Caco-2 (cell line): ENCODE measurements around the gene UTP14A. TPM values are rescaled to one million over a fixed set of nuclear protein-coding genes. Genes with fewer than 3 reads are reported as not detected.

ENCODE experiments used
- BruUV-seq: library from RNA; stranded (reverse); fragments of 400-500 nt; replicated peaks from 2 replicates; lab custom pipeline; 2021; lab: Mats Ljungman, UMichigan
- CTCF ChIA-PET: fragments of 300-600 bp; sonication (Branson Sonifier 250); formaldehyde crosslinking; loops from one replicate; lab custom pipeline; 2022; ENCODE audit warnings: antibody characterized with exemption; lab: Charles Lee
- POLR2A ChIA-PET: fragments of 300-600 bp; sonication (Branson Sonifier 250); formaldehyde crosslinking; loops from one replicate; lab custom pipeline; 2022; ENCODE audit warnings: antibody characterized with exemption; lab: Charles Lee
- DNase-seq, 2 experiments: peaks; one replicate each; pipeline versions ENCODE4 v3.0.0 to v3.0.0-alpha.2; 2020 to 2022
- H3K27me3 ChIP-seq: replicated peaks from 2 replicates; pipeline ENCODE4 v1.6.0; 2011; ENCODE audit warnings: low read length; ENCODE audit not compliant: control insufficient read depth, insufficient read depth
- H3K36me3 ChIP-seq: 2 replicates; pipeline ENCODE4 v1.5.1; 2011; ENCODE audit warnings: low read length; ENCODE audit not compliant: control insufficient read depth, insufficient read depth
- H3K4me1 ChIP-seq: fragments of 250-450 bp; sonication (Bioruptor Pico); 2 replicates; pipeline ENCODE4 v1.5.1; 2020; ENCODE audit warnings: mild to moderate bottlenecking
- H3K4me3 ChIP-seq: 2 replicates; pipeline ENCODE4 v1.5.1; 2011; ENCODE audit warnings: low read depth, mild to moderate bottlenecking, control low read depth, low read length
- H3K9me3 ChIP-seq: fragments of 250-450 bp; sonication (Bioruptor Pico); 2 replicates; pipeline ENCODE4 v1.5.1; 2020; ENCODE audit warnings: mild to moderate bottlenecking, moderate library complexity
- H3K27ac Mint-ChIP-seq: one replicate; pipeline ENCODE4 v1.8.0; 2022; ENCODE audit warnings: mixed read lengths; ENCODE audit not compliant: unreplicated experiment
- H3K27me3 Mint-ChIP-seq: one replicate; pipeline ENCODE4 v1.8.0; 2022; ENCODE audit warnings: mixed read lengths; ENCODE audit not compliant: insufficient read depth, unreplicated experiment
- H3K36me3 Mint-ChIP-seq: one replicate; pipeline ENCODE4 v1.8.0; 2022; ENCODE audit warnings: mild to moderate bottlenecking, mixed read lengths; ENCODE audit not compliant: insufficient read depth, unreplicated experiment
- H3K4me1 Mint-ChIP-seq: one replicate; pipeline ENCODE4 v1.8.0; 2022; ENCODE audit warnings: low read depth, mixed read lengths; ENCODE audit not compliant: unreplicated experiment
- H3K4me3 Mint-ChIP-seq: one replicate; pipeline ENCODE4 v1.8.0; 2022; ENCODE audit warnings: mild to moderate bottlenecking, moderate library complexity, mixed read lengths; ENCODE audit not compliant: unreplicated experiment
- H3K9me3 Mint-ChIP-seq: one replicate; pipeline ENCODE4 v1.8.0; 2022; ENCODE audit warnings: mixed read lengths; ENCODE audit not compliant: unreplicated experiment
- CTCF ChIP-seq, 2 experiments: fragments of 200-600 bp in 1 of 2; IDR thresholded peaks; 1 replicate in 1 of 2; 2 replicates in 1 of 2; pipeline versions ENCODE4 v1.5.1 to v1.8.0; 2011 to 2022; ENCODE audit warnings: antibody characterized with exemption in 1 of 2, control low read depth in 1 of 2, inconsistent platforms in 1 of 2, low read depth in 1 of 2, low read length in 1 of 2, mild to moderate bottlenecking in 1 of 2, moderate library complexity in 1 of 2; ENCODE audit not compliant: insufficient read depth in 1 of 2, severe bottlenecking in 1 of 2, unreplicated experiment in 1 of 2
- intact Hi-C: fragments of 100-400 bp; cut with micrococcal nuclease; formaldehyde crosslinking; loops from one replicate; pipeline ENCODE4 v1.10.0; 2022; ENCODE audit not compliant: unreplicated experiment
- total RNA-seq: library from RNA; stranded (reverse); gene quantifications from 2 replicates; pipeline ENCODE4 v1.2.3, GENCODE V29; 2022

UTP14A gene
- total RNA-seq, 1 experiment from 2014 or later: 24.6 TPM

DNA sequence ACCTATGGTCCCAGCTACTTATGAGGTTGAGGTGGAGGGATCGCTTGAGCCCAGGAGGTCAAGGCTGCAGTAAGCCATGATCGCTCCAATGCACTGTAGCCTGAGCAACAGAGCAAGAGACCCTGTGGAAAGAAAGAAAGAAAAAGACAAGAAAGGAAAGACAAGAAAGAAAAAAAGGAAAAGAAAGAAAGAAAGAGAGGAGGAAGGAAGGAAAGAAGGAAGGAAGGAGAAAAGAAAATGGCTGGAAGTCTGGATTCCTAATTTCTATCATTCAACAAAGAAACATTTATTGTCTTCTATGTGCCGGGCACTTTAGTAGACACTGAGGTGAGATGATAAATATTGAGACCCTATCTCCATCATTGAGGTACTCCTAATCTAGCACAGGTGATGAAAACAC is 49.7 kb downstream of the UTP14A start:
- no peak for TF ChIP-seq CTCF (IDR thresholded peaks at IDR 0.05; ENCODE audit: insufficient read depth in 1 of 2, low read depth in 1 of 2, low read length in 1 of 2, severe bottlenecking in 1 of 2, unreplicated experiment in 1 of 2)
- H3K4me3 Mint-ChIP-seq: peak overlapping the region; percentile 27
- no peaks in the 10 kb centered on the region for H3K9me3 Mint-ChIP-seq

GRCh38 chrX:129956145-129956544 is 50.2 kb downstream of the UTP14A start:
- Histone ChIP-seq H3K4me1 (no peaks in the 10 kb centered on the region), H3K9me3 (no peaks in the 10 kb centered on the region), H3K27me3 (no peaks in the 10 kb centered on the region), H3K36me3 (no peaks in the 10 kb centered on the region), H3K4me3 (peak overlapping the region; percentile 44)
- CTCF ChIA-PET: no interaction called here
- no peak for TF ChIP-seq CTCF (IDR thresholded peaks at IDR 0.05; ENCODE audit: insufficient read depth in 1 of 2, low read depth in 1 of 2, low read length in 1 of 2, severe bottlenecking in 1 of 2, unreplicated experiment in 1 of 2)
- Mint-ChIP-seq H3K36me3 (no peaks in the 10 kb centered on the region), H3K4me3 (peak overlapping the region; percentile 66), H3K27me3 (no peaks in the 10 kb centered on the region), H3K27ac (no peak overlapping the region), H3K9me3 (no peaks in the 10 kb centered on the region), H3K4me1 (no peaks in the 10 kb centered on the region)
- TSS peak; percentile 94 for BruUV-seq
- intact Hi-C loops: no loop called here
- POLR2A ChIA-PET: no interaction called here
- DNase-seq: no peak

More for the DNA sequence above, 49.7 kb downstream of the UTP14A start:
- Mint-ChIP-seq H3K27ac (no peak overlapping the region), H3K27me3 (no peaks in the 10 kb centered on the region), H3K36me3 (no peaks in the 10 kb centered on the region), H3K4me1 (no peaks in the 10 kb centered on the region)
- no TSS peak for BruUV-seq
- Histone ChIP-seq H3K36me3 (no peaks in the 10 kb centered on the region), H3K4me1 (no peaks in the 10 kb centered on the region), H3K9me3 (no peaks in the 10 kb centered on the region), H3K27me3 (no peaks in the 10 kb centered on the region), H3K4me3 (no peak overlapping the region)
- ChIA-PET CTCF (no interaction called here), POLR2A (interaction anchor here (0.7 kb wide), 1 partner anchor 22 kb away, joined by 7 read pairs; no protein-coding TSS in a partner anchor)
- intact Hi-C loops: no loop called here
- no peak for DNase-seq

DNA sequence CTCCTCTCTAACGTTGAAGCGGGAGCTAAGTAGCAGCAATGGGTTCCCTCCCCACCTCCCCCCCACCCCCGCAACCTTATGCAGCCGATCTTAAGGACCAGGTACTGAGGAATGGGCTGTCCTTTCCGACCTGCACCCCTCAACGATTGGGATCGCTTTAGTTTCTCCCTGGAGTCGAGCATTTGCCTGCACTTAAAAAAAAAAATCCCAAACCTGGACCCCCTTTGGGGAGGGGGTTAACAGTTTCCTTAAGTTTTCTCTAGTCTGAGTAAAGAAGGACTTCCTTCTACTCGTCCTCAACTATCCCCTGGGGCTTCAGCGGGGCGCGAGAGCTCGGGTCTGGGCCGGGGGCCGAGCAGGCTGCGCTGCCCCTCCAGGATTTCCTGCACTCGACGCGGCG is 50.8 kb downstream of the UTP14A start:
- POLR2A ChIA-PET: interaction anchor here (1.9 kb wide), 1 partner anchor 26 kb away, joined by 9 read pairs; no protein-coding TSS in a partner anchor
- no peaks in the 10 kb centered on the region for H3K9me3 ChIP-seq
- H3K4me3 ChIP-seq: peak overlapping the region; percentile 44
- no peak for TF ChIP-seq CTCF (IDR thresholded peaks at IDR 0.05; ENCODE audit: insufficient read depth in 1 of 2, low read depth in 1 of 2, low read length in 1 of 2, severe bottlenecking in 1 of 2, unreplicated experiment in 1 of 2)
- CTCF ChIA-PET: interaction anchor here (1.4 kb wide), 1 partner anchor 104 kb away, joined by 8 read pairs; no protein-coding TSS in a partner anchor
- Mint-ChIP-seq H3K4me3 (peak overlapping the region; percentile 66), H3K9me3 (no peaks in the 10 kb centered on the region), H3K27ac (peak overlapping the region; percentile 59), H3K36me3 (no peaks in the 10 kb centered on the region), H3K4me1 (no peaks in the 10 kb centered on the region), H3K27me3 (no peaks in the 10 kb centered on the region)
- intact Hi-C loops: no loop called here
- H3K4me1 ChIP-seq: no peaks in the 10 kb centered on the region
- no TSS peak for BruUV-seq
- no peaks in the 10 kb centered on the region for H3K27me3 ChIP-seq
- H3K36me3 ChIP-seq: no peaks in the 10 kb centered on the region
- DNase-seq: no peak
